ENCODE measurements around the gene STK36. TPM values are rescaled to one million over a fixed set of nuclear protein-coding genes. Genes with fewer than 3 reads are reported as not detected.

STK36 gene
- total RNA-seq, 1 donor from 2014 or later: 39.1 TPM

GRCh38 chr2:218710687-218711549 is 39.0 kb downstream of the STK36 start, which contains the start of gene TTLL4:
Gene TTLL4, plus strand, starts transcription at chr2:218710835. Its CDS starts 26,842 bp downstream, at chr2:218737677.
- ATAC-seq (peak; percentile 99), DNase-seq (ENCODE audit: low spot score) (peak; percentile 99)
- intact Hi-C loops (cut with DNase I): loop anchor here (5.0 kb wide), 1 partner anchor 136 kb away; no protein-coding TSS in a partner anchor

GRCh38 chr2:218711550-218711929 is 39.7 kb downstream of the STK36 start:
- ATAC-seq (no peak), DNase-seq (ENCODE audit: low spot score) (no peak)
- intact Hi-C loops (cut with DNase I): loop anchor here (5.0 kb wide), 1 partner anchor 136 kb away; no protein-coding TSS in a partner anchor

- intact Hi-C loops (cut with DNase I): loop anchor here (5.0 kb wide), 1 partner anchor 133 kb away; no protein-coding TSS in a partner anchor
- DNase-seq (ENCODE audit: low spot score) (no peak), ATAC-seq (no peak)
Measured at GRCh38 chr2:218713922-218714321, 42.0 kb downstream of the STK36 start.

GRCh38 chr2:218716070-218716469 is 44.2 kb downstream of the STK36 start:
- DNase-seq (ENCODE audit: low spot score) (no peak), ATAC-seq (no peak)
- intact Hi-C loops (cut with DNase I): no loop called here

GRCh38 chr2:218717262-218717661 is 45.4 kb downstream of the STK36 start:
- ATAC-seq: no peak
- DNase-seq (ENCODE audit: low spot score): no peak
- intact Hi-C loops (cut with DNase I): no loop called here

GRCh38 chr2:218718058-218718457 is 46.2 kb downstream of the STK36 start:
- DNase-seq (ENCODE audit: low spot score) (no peak), ATAC-seq (no peak)
- intact Hi-C loops (cut with DNase I): no loop called here

GRCh38 chr2:218719457-218719856 is 47.6 kb downstream of the STK36 start:
- ATAC-seq (no peak), DNase-seq (ENCODE audit: low spot score) (no peak)
- intact Hi-C loops (cut with DNase I): no loop called here

GRCh38 chr2:218720048-218721041 is 48.5 kb downstream of the STK36 start:
- intact Hi-C loops (cut with DNase I): no loop called here
- ATAC-seq: no peak
- no peak for DNase-seq (ENCODE audit: low spot score)

GRCh38 chr2:218721488-218721887 is 49.6 kb downstream of the STK36 start:
- intact Hi-C loops (cut with DNase I): no loop called here
- ATAC-seq (no peak), DNase-seq (ENCODE audit: low spot score) (no peak)

- ATAC-seq (no peak), DNase-seq (ENCODE audit: low spot score) (no peak)
- intact Hi-C loops (cut with DNase I): no loop called here
Measured at GRCh38 chr2:218721934-218722333, 50.0 kb downstream of the STK36 start.

GRCh38 chr2:218722419-218722818 is 50.5 kb downstream of the STK36 start:
- ATAC-seq (no peak), DNase-seq (ENCODE audit: low spot score) (no peak)
- intact Hi-C loops (cut with DNase I): no loop called here

GRCh38 chr2:218722876-218723785 is 51.2 kb downstream of the STK36 start:
- DNase-seq (ENCODE audit: low spot score) (no peak), ATAC-seq (no peak)
- intact Hi-C loops (cut with DNase I): no loop called here

- no peak for DNase-seq (ENCODE audit: low spot score)
- ATAC-seq: no peak
- intact Hi-C loops (cut with DNase I): no loop called here
Measured at GRCh38 chr2:218726004-218726574, 54.2 kb downstream of the STK36 start.

GRCh38 chr2:218727502-218728165 is 55.7 kb downstream of the STK36 start:
- DNase-seq (ENCODE audit: low spot score) (no peak), ATAC-seq (no peak)
- intact Hi-C loops (cut with DNase I): no loop called here

GRCh38 chr2:218729640-218730039 is 57.8 kb downstream of the STK36 start:
- intact Hi-C loops (cut with DNase I): no loop called here
- ATAC-seq: no peak
- no peak for DNase-seq (ENCODE audit: low spot score)

GRCh38 chr2:218732052-218732760 is 60.3 kb downstream of the STK36 start:
- intact Hi-C loops (cut with DNase I): no loop called here
- DNase-seq (ENCODE audit: low spot score): no peak
- no peak for ATAC-seq

- ATAC-seq: no peak
- intact Hi-C loops (cut with DNase I): no loop called here
- DNase-seq (ENCODE audit: low spot score): no peak
Measured at GRCh38 chr2:218732761-218733158, 60.9 kb downstream of the STK36 start.
